ENCODE measurements around the gene BACH1. TPM values are rescaled to one million over a fixed set of nuclear protein-coding genes. Genes with fewer than 3 reads are reported as not detected.

The BACH1 gene
- polyA plus RNA-seq, 1 of the 3 experiments (the other 2 are of a cell fraction) = 18.1 TPM

DNA sequence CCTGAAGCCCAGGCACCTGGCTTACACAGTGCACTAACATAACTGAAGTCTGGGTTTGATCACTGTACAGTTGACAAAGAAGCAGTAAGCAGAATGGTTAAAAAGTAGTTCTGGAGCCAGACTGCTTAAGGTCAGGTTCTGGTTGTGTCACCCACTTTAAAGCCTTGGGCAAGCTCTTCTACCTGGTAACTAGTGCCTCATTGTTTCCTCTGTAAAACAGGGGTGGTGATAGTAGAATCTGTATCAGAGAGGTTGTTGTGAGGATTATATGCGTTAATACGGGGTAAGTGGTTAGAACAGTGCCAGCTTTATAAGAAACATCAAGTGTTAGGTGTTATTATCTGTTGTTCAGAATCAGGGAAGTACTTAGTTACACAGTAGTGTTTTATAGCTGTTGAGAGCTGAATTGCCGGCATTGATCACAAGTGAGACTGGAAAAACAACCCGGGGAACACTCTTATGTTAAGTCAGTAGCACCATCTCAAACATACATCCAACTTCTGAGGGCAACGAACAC, 3.7 kb downstream of the BACH1 start (continued):
- TF ChIP-seq NFIC (IDR thresholded peaks at IDR 0.05; ENCODE audit: borderline replicate concordance) = no peak
- no peak for TF ChIP-seq FOXJ3 (CRISPR knock-in tag; IDR thresholded peaks at IDR 0.05)

DNA sequence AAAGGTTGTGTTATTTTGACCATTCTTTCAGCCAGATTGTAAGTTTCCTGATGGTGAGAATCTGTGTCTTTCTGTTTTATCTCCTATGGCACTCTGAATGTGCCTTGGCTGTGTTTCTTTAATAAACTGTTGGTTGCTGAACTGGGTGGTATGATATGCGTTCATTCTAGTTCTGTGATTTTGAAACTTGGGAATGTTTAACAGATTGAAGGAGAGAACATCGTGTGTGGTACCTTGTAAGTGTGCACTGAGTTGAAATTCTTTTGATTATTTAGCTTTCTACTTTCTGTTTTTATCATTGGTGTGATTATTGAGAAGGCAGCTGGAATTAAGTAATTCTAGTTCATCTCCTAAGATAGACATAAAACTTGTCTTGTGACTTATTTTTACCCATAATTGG, 4.6 kb downstream of the BACH1 start:
- no peaks in the 10 kb centered on the region for H3K27me3 ChIP-seq (ENCODE audit: insufficient read depth)
- ChIA-PET POLR2A (no interaction called here), CTCF (interaction anchor here (1.1 to 1.7 kb wide), 2 partner anchors 11 to 13 kb away, joined by 3 to 6 read pairs; no protein-coding TSS in a partner anchor)
- H3F3A ChIP-seq (replicated peaks; ENCODE audit: insufficient read depth) = peaks cover 7% of the 10 kb centered on the region
- H3K9me3 ChIP-seq = no peaks in the 10 kb centered on the region
- H3K79me2 ChIP-seq (ENCODE audit: insufficient read depth) = peaks cover 92% of the 10 kb centered on the region
- WGBS (ENCODE audit: low lambda C conversion rate) = 93% methylated on average over 2 of the region's 2 CpGs
- TF ChIP-seq TEAD4 (IDR thresholded peaks at IDR 0.05; ENCODE audit: borderline replicate concordance, insufficient read depth) (no peak), RCOR1 (IDR thresholded peaks at IDR 0.05; ENCODE audit: low read length) (no peak), MEF2A (IDR thresholded peaks at IDR 0.05; ENCODE audit: borderline replicate concordance, low read depth) (no peak), SIN3A (IDR thresholded peaks at IDR 0.05; ENCODE audit: borderline replicate concordance, low read depth, low read length) (no peak), RAD21 (IDR thresholded peaks at IDR 0.05; ENCODE audit: low read length) (no peak), JUND (IDR thresholded peaks at IDR 0.05) (no peak)
- TF ChIP-seq, protein P1, sequence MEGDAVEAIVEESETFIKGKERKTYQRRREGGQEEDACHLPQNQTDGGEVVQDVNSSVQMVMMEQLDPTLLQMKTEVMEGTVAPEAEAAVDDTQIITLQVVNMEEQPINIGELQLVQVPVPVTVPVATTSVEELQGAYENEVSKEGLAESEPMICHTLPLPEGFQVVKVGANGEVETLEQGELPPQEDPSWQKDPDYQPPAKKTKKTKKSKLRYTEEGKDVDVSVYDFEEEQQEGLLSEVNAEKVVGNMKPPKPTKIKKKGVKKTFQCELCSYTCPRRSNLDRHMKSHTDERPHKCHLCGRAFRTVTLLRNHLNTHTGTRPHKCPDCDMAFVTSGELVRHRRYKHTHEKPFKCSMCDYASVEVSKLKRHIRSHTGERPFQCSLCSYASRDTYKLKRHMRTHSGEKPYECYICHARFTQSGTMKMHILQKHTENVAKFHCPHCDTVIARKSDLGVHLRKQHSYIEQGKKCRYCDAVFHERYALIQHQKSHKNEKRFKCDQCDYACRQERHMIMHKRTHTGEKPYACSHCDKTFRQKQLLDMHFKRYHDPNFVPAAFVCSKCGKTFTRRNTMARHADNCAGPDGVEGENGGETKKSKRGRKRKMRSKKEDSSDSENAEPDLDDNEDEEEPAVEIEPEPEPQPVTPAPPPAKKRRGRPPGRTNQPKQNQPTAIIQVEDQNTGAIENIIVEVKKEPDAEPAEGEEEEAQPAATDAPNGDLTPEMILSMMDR (IDR thresholded peaks at IDR 0.05) = no peak
- H3K9ac ChIP-seq = no peak overlapping the region
- H4K20me1 ChIP-seq (ENCODE audit: insufficient read depth) = peaks cover 85% of the 10 kb centered on the region
- no peak overlapping the region for H2AFZ ChIP-seq (ENCODE audit: low read depth)
- H3K4me2 ChIP-seq = peak overlapping the region; percentile 89; the same call in 1 of the 2 replicates
- H3K9me2 ChIP-seq = no peaks in the 10 kb centered on the region
- DNase-seq = no peak
- peaks cover 6 to 15% of the 10 kb centered on the region in 2 experiments for H3K36me3 ChIP-seq (replicated peaks in 1 of 2; ENCODE audit: control insufficient read depth in 1 of 2, insufficient read depth in 2 of 2, low read length in 1 of 2)
- no peak overlapping the region for H3K4me3 ChIP-seq (ENCODE audit: low read depth in 2 of 2, low read length in 1 of 2)
- H3K27ac ChIP-seq (ENCODE audit: low read depth in 2 of 2, low read length in 1 of 2) = peak overlapping the region in 1 of 2 experiments; percentile 13; a peak in 1 of 4 replicates
- H3K4me1 ChIP-seq (ENCODE audit: control insufficient read depth in 1 of 2, insufficient read depth in 2 of 2, low read depth in 1 of 2, low read length in 1 of 2) = peaks cover 23 to 52% of the 10 kb centered on the region in 2 experiments; a peak in 3 of 4 replicates

DNA sequence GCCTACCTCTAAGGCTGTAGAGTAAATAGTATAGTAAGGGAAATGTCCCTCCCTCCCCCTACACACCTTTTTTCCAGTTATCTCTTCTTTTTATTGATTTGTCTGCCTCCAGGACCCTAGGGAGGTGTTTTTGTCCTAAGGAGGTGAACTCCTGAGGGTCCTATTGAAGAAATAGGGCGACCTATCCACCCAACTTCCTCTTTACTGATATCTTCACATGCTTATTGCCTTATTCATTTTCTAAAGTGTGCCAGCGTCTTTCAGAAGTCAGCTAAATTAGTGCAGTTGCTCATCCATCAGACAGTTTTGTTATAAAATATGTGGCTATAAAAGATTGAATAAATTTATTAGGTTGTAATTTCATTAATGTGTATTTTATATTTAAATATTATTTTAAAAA, 5.9 kb downstream of the BACH1 start:
- H3K79me2 ChIP-seq (ENCODE audit: insufficient read depth) = peaks cover 100% of the 10 kb centered on the region
- H2AFZ ChIP-seq (ENCODE audit: low read depth) = no peak overlapping the region
- 75% methylated on average over 2 of the region's 2 CpGs for WGBS (ENCODE audit: low lambda C conversion rate)
- peak overlapping the region in 1 of 2 experiments; percentile 14; a peak in 1 of 4 replicates for H3K27ac ChIP-seq (ENCODE audit: low read depth in 2 of 2, low read length in 1 of 2)
- peaks cover 98% of the 10 kb centered on the region for H4K20me1 ChIP-seq (ENCODE audit: insufficient read depth)
- H3K9me3 ChIP-seq = no peaks in the 10 kb centered on the region
- no peaks in the 10 kb centered on the region for H3K9me2 ChIP-seq
- H3K27me3 ChIP-seq (ENCODE audit: insufficient read depth) = no peaks in the 10 kb centered on the region
- peaks cover 6 to 21% of the 10 kb centered on the region in 2 experiments for H3K36me3 ChIP-seq (replicated peaks in 1 of 2; ENCODE audit: control insufficient read depth in 1 of 2, insufficient read depth in 2 of 2, low read length in 1 of 2)
- peaks cover 7% of the 10 kb centered on the region for H3F3A ChIP-seq (replicated peaks; ENCODE audit: insufficient read depth)
- H3K4me1 ChIP-seq (ENCODE audit: control insufficient read depth in 1 of 2, insufficient read depth in 2 of 2, low read depth in 1 of 2, low read length in 1 of 2) = peaks cover 22 to 57% of the 10 kb centered on the region in 2 experiments; a peak in 3 of 4 replicates
- H3K9ac ChIP-seq = no peak overlapping the region
- ChIA-PET CTCF (no interaction called here), POLR2A (no interaction called here)
- TF ChIP-seq TAF1 (IDR thresholded peaks at IDR 0.05; ENCODE audit: borderline replicate concordance, low read depth, low read length) = no peak
- TF ChIP-seq, protein P2, sequence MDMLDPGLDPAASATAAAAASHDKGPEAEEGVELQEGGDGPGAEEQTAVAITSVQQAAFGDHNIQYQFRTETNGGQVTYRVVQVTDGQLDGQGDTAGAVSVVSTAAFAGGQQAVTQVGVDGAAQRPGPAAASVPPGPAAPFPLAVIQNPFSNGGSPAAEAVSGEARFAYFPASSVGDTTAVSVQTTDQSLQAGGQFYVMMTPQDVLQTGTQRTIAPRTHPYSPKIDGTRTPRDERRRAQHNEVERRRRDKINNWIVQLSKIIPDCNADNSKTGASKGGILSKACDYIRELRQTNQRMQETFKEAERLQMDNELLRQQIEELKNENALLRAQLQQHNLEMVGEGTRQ (IDR thresholded peaks at IDR 0.05; ENCODE audit: borderline replicate concordance, low read depth, low read length) = no peak
- no peak for TF ChIP-seq RCOR1 (IDR thresholded peaks at IDR 0.05; ENCODE audit: low read length)
- no peak for TF ChIP-seq MEF2A (IDR thresholded peaks at IDR 0.05; ENCODE audit: borderline replicate concordance, low read depth)
- no peak for TF ChIP-seq GABPA (IDR thresholded peaks at IDR 0.05; ENCODE audit: low read depth)
- TF ChIP-seq RAD21 (IDR thresholded peaks at IDR 0.05; ENCODE audit: low read length) = no peak
- TF ChIP-seq FOSL2 (IDR thresholded peaks at IDR 0.05; ENCODE audit: borderline replicate concordance, low read depth) = no peak
- TF ChIP-seq, protein P3, sequence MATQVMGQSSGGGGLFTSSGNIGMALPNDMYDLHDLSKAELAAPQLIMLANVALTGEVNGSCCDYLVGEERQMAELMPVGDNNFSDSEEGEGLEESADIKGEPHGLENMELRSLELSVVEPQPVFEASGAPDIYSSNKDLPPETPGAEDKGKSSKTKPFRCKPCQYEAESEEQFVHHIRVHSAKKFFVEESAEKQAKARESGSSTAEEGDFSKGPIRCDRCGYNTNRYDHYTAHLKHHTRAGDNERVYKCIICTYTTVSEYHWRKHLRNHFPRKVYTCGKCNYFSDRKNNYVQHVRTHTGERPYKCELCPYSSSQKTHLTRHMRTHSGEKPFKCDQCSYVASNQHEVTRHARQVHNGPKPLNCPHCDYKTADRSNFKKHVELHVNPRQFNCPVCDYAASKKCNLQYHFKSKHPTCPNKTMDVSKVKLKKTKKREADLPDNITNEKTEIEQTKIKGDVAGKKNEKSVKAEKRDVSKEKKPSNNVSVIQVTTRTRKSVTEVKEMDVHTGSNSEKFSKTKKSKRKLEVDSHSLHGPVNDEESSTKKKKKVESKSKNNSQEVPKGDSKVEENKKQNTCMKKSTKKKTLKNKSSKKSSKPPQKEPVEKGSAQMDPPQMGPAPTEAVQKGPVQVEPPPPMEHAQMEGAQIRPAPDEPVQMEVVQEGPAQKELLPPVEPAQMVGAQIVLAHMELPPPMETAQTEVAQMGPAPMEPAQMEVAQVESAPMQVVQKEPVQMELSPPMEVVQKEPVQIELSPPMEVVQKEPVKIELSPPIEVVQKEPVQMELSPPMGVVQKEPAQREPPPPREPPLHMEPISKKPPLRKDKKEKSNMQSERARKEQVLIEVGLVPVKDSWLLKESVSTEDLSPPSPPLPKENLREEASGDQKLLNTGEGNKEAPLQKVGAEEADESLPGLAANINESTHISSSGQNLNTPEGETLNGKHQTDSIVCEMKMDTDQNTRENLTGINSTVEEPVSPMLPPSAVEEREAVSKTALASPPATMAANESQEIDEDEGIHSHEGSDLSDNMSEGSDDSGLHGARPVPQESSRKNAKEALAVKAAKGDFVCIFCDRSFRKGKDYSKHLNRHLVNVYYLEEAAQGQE (IDR thresholded peaks at IDR 0.05; ENCODE audit: low read depth, low read length) = no peak
- TF ChIP-seq FOXM1 (IDR thresholded peaks at IDR 0.05; ENCODE audit: low read depth) = no peak
- H3K4me3 ChIP-seq (ENCODE audit: low read depth in 2 of 2, low read length in 1 of 2) = no peak overlapping the region
- H3K4me2 ChIP-seq = 0 out of 2 replicates have a peak overlapping the region, but pooled peaks have one; percentile 89
- no peak for DNase-seq
